H1 (cell line): ENCODE results near the gene CTDSP1. TPM values are rescaled to one million over a fixed set of nuclear protein-coding genes. Genes with fewer than 3 reads are reported as not detected.

Source experiments
- CHD1 ChIP-seq: IDR thresholded peaks from 2 replicates; pipeline ENCODE4 v1.6.1; 2012; ENCODE audit warnings: low read depth, low read length, improper control_type of control experiment
- GTF2F1 ChIP-seq: IDR thresholded peaks from 2 replicates; pipeline ENCODE4 v1.6.1; 2012; ENCODE audit warnings: low read depth, low read length, improper control_type of control experiment, borderline replicate concordance
- JUN ChIP-seq: IDR thresholded peaks from 2 replicates; pipeline ENCODE4 v1.6.1; 2011; ENCODE audit warnings: low read depth, mild to moderate bottlenecking, improper control_type of control experiment, low read length
- JUND ChIP-seq: IDR thresholded peaks from 2 replicates; pipeline ENCODE4 v1.6.1; 2011; ENCODE audit warnings: mild to moderate bottlenecking, improper control_type of control experiment, low read length
- PHF8 ChIP-seq: fragments of 200-600 bp; sonication (generic); conservative IDR thresholded peaks from 2 replicates; pipeline ENCODE4 v1.7.1; 2012; ENCODE audit warnings: low read depth, mild to moderate bottlenecking, inconsistent platforms, low read length, moderate library complexity
- RBBP5 ChIP-seq: IDR thresholded peaks from 2 replicates; pipeline ENCODE4 v1.7.1; 2012; ENCODE audit warnings: low read depth, mild to moderate bottlenecking, inconsistent platforms, low read length, moderate library complexity, borderline replicate concordance
- SIX5 ChIP-seq: IDR thresholded peaks from 2 replicates; pipeline ENCODE4 v1.6.1; 2011; ENCODE audit warnings: mild to moderate bottlenecking, low read depth, low read length
- SP2 ChIP-seq: IDR thresholded peaks from 2 replicates; pipeline ENCODE4 v1.6.1; 2012; ENCODE audit warnings: mild to moderate bottlenecking, low read length, inconsistent platforms
- SP4 ChIP-seq: IDR thresholded peaks from 2 replicates; pipeline ENCODE4 v1.6.1; 2012; ENCODE audit warnings: low read length, inconsistent platforms
- SUZ12 ChIP-seq: fragments of 200-600 bp; sonication (generic); IDR thresholded peaks from 2 replicates; pipeline ENCODE4 v1.6.1; 2012; ENCODE audit warnings: mild to moderate bottlenecking, inconsistent platforms, low read length, moderate library complexity, mixed read lengths
- TBP ChIP-seq: IDR thresholded peaks from 2 replicates; pipeline ENCODE4 v1.6.1; 2011; ENCODE audit warnings: low read depth, low read length, improper control_type of control experiment
- polyA plus RNA-seq, 7 experiments: library from polyadenylated mRNA; depleted of rRNA in 3 of 7; stranded (reverse) in 5 of 7; unstranded in 2 of 7; fragments of >200 nt in 5 of 7; fragments of 200-250 nt in 2 of 7; gene quantifications; 1 replicate in 5 of 7; 2 replicates in 1 of 7; 4 replicates in 1 of 7; pipeline versions ENCODE4 v1.2.1 to v1.2.3, GENCODE V29; 2011 to 2013; ENCODE audit warnings: missing spikeins in 2 of 7, mixed read lengths in 2 of 7
- total RNA-seq: library from RNA; stranded (reverse); fragmentation: NEBNext Ultra II Directional; extraction: Animal tissue kit (Norgen Biotek cat#: 25700); gene quantifications from 2 replicates; pipeline ENCODE4 v1.2.1, GENCODE V29; 2021

The CTDSP1 gene
- total and polyA plus RNA-seq, 2 of the 8 experiments (the other 6 are each of a cell fraction or from before 2014, with no cell fraction given), result 20.3 to 35.2 TPM

GRCh38 chr2:218382785-218383184 is 16.9 kb upstream of the CTDSP1 start (continued):
- TF ChIP-seq JUN (no peak), PHF8 (no peak), SP4 (no peak), RBBP5 (no peak), SUZ12 (no peak), JUND (no peak), TBP (no peak), GTF2F1 (no peak), CHD1 (no peak), SIX5 (no peak), SP2 (no peak)
